ENCODE data around the gene TMEM183A. TPM values are rescaled to one million over a fixed set of nuclear protein-coding genes. Genes with fewer than 3 reads are reported as not detected.

TMEM183A gene
- total RNA-seq, 3 donors from 2014 or later: 85.9 to 113 (median 94.1) TPM

DNA sequence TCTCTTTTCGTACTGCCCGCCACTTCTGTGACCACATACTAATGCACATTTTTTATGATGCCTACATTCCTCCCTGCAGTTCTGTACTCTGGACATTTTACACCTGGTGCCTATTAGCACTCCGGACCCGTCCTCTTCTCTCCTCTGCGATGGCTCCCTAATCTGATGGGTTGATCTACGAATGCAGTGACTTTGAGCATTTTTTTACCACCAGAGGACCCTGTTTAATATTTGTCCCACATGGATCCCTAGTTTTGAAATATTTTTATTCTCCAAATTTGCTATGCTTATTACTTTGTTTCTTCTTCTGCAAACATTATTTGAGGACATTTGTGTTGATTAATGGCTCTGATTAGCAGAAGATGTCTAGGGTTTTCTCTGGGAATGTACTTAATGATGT lies 24.3 kb downstream of the TMEM183A start:
- no peak for DNase-seq (ENCODE audit: low spot score in 2 of 2)
- TF ChIP-seq POLR2A (IDR thresholded peaks at IDR 0.05) (no peak), CTCF (IDR thresholded peaks at IDR 0.05) (no peak), POLR2AphosphoS5 (IDR thresholded peaks at IDR 0.05) (no peak)
- Histone ChIP-seq H3K27ac (no peak overlapping the region), H3K36me3 (no peaks in the 10 kb centered on the region), H3K9me3 (no peaks in the 10 kb centered on the region), H3K27me3 (no peaks in the 10 kb centered on the region), H3K4me3 (no peak overlapping the region), H3K4me1 (peaks cover 0 to 6% of the 10 kb centered on the region in 2 donors)
- intact Hi-C loops (cut with DNase I; ENCODE audit: low total_unique reads): loop anchor here (5.0 to 10.0 kb wide), 2 partner anchors 243 to 764 kb away; no protein-coding TSS in a partner anchor

- no peaks in the 10 kb centered on the region for H3K36me3 ChIP-seq
- TF ChIP-seq POLR2AphosphoS5 (IDR thresholded peaks at IDR 0.05) (no peak), POLR2A (IDR thresholded peaks at IDR 0.05) (no peak), CTCF (IDR thresholded peaks at IDR 0.05) (no peak)
- no peak for DNase-seq (ENCODE audit: low spot score in 2 of 2)
- H3K4me3 ChIP-seq: no peak overlapping the region
- no peaks in the 10 kb centered on the region for H3K27me3 ChIP-seq
- H3K27ac ChIP-seq: no peak overlapping the region
- H3K9me3 ChIP-seq: no peaks in the 10 kb centered on the region
- no peaks in the 10 kb centered on the region for H3K4me1 ChIP-seq
- intact Hi-C loops (cut with DNase I; ENCODE audit: low total_unique reads): loop anchor here (5.0 to 10.0 kb wide), 2 partner anchors 242 to 766 kb away; no protein-coding TSS in a partner anchor
Measured at GRCh38 chr1:203033287-203033686, 26.1 kb downstream of the TMEM183A start.

- TF ChIP-seq CTCF (IDR thresholded peaks at IDR 0.05) (no peak), POLR2AphosphoS5 (IDR thresholded peaks at IDR 0.05) (no peak), POLR2A (IDR thresholded peaks at IDR 0.05) (no peak)
- Histone ChIP-seq H3K9me3 (no peaks in the 10 kb centered on the region), H3K27ac (no peak overlapping the region), H3K4me3 (no peak overlapping the region), H3K27me3 (no peaks in the 10 kb centered on the region), H3K4me1 (no peaks in the 10 kb centered on the region), H3K36me3 (no peaks in the 10 kb centered on the region)
- intact Hi-C loops (cut with DNase I; ENCODE audit: low total_unique reads): loop anchor here (5.0 to 10.0 kb wide), 2 partner anchors 241 to 767 kb away; no protein-coding TSS in a partner anchor
- no peak for DNase-seq (ENCODE audit: low spot score in 2 of 2)
Measured at GRCh38 chr1:203033917-203034316, 26.7 kb downstream of the TMEM183A start.

DNA sequence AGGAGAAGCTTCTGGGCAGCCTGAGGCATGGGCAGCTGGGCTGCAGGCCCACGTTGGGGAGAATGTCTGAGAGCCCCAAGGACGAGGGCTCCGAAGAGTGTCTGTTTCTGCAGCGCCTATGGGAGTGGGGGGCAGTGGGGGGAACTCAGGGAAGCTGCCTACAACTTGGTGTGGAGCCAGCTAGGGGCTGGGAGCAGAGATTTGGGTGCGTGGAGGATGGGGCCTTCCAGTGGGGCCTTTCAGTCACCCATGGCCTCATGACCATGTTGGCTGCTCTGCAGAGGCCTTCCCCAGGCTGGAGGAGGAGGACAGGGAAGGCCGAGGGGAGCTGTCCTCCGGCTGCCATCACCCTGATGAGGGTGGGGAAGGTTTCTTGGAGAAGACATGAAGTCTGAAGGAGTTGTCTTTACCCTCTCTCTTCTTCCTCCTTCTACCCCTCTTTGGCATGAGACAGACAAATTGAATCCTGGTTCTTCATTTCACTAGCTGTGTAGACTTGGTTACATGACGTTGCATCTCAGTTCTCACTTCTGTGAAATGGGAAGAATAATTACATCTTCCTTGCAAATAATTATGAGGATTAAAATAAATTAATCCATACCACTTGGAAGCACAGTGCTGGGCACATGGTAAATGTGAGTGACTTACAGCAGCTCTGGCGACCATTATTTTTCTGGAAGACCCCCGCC lies 27.4 kb downstream of the TMEM183A start:
- intact Hi-C loops (cut with DNase I; ENCODE audit: low total_unique reads): loop anchor here (5.0 to 10.0 kb wide), 2 partner anchors 240 to 767 kb away; no protein-coding TSS in a partner anchor

More for the DNA sequence above, 27.4 kb downstream of the TMEM183A start:
- no peak for DNase-seq (ENCODE audit: low spot score in 2 of 2)
- Histone ChIP-seq H3K27ac (no peak overlapping the region), H3K4me1 (no peaks in the 10 kb centered on the region), H3K4me3 (no peak overlapping the region), H3K9me3 (no peaks in the 10 kb centered on the region), H3K27me3 (no peaks in the 10 kb centered on the region), H3K36me3 (no peaks in the 10 kb centered on the region)
- no peak for TF ChIP-seq POLR2A (IDR thresholded peaks at IDR 0.05)
- TF ChIP-seq CTCF (IDR thresholded peaks at IDR 0.05): no peak
- TF ChIP-seq POLR2AphosphoS5 (IDR thresholded peaks at IDR 0.05): no peak

All from breast epithelium (tissue), 4 donors.